Kidney capillary endothelial cell (primary cell): ENCODE results near the gene PLA2G4E.

Experiments
- DNase-seq: peaks from one replicate; pipeline ENCODE4 v3.0.0-alpha.2; 2018; ENCODE audit warnings: low spot score

PLA2G4E gene

GRCh38 chr15:41933771-41934170 is 87.1 kb downstream of the PLA2G4E start:
- peak; percentile 87 for DNase-seq

- no peak for DNase-seq
Observed at GRCh38 chr15:41933326-41933725, 87.5 kb downstream of the PLA2G4E start.

GRCh38 chr15:41932511-41933289 is 88.1 kb downstream of the PLA2G4E start:
- no peak for DNase-seq

GRCh38 chr15:41932101-41932500 is 88.7 kb downstream of the PLA2G4E start:
- no peak for DNase-seq
